ENCODE results near the gene HIBCH. TPM values are rescaled to one million over a fixed set of nuclear protein-coding genes. Genes with fewer than 3 reads are reported as not detected.
"Not testable (repeated sequence)": the region's sequence is repeated elsewhere in the genome, so short reads cannot be mapped to it uniquely, and the experiment has no call there.

The HIBCH gene
- total RNA-seq, 1 donor from 2014 or later, result 62.3 TPM

GRCh38 chr2:190308031-190308430 is 11.6 kb downstream of the HIBCH start:
- no peak for DNase-seq (ENCODE audit: low spot score)

GRCh38 chr2:190304404-190304803 is 15.2 kb downstream of the HIBCH start:
- no peak for DNase-seq (ENCODE audit: low spot score)

GRCh38 chr2:190303647-190304046 is 16.0 kb downstream of the HIBCH start:
- DNase-seq (ENCODE audit: low spot score), result no peak

GRCh38 chr2:190302052-190302451 is 17.6 kb downstream of the HIBCH start:
- DNase-seq (ENCODE audit: low spot score), result no peak

- DNase-seq (ENCODE audit: low spot score), result no peak
These were observed 18.6 kb downstream of the HIBCH start for GRCh38 chr2:190301032-190301431.

- DNase-seq (ENCODE audit: low spot score), result not testable (repeated sequence)
These were observed 21.7 kb downstream of the HIBCH start for GRCh38 chr2:190297880-190298279.

- no peak for DNase-seq (ENCODE audit: low spot score)
These were observed 35.8 kb downstream of the HIBCH start for GRCh38 chr2:190283783-190284182.

- no peak for DNase-seq (ENCODE audit: low spot score)
These were observed 38.9 kb downstream of the HIBCH start for GRCh38 chr2:190280565-190281350.

GRCh38 chr2:190279256-190280134 is 40.1 kb downstream of the HIBCH start:
- not testable (repeated sequence) for DNase-seq (ENCODE audit: low spot score)

GRCh38 chr2:190277234-190278112 is 42.2 kb downstream of the HIBCH start:
- DNase-seq (ENCODE audit: low spot score), result no peak

- DNase-seq (ENCODE audit: low spot score), result no peak
These were observed 47.2 kb downstream of the HIBCH start for GRCh38 chr2:190272457-190272842.

GRCh38 chr2:190271783-190272456 is 47.7 kb downstream of the HIBCH start:
- DNase-seq (ENCODE audit: low spot score), result no peak

- no peak for DNase-seq (ENCODE audit: low spot score)
These were observed 49.3 kb downstream of the HIBCH start for GRCh38 chr2:190270298-190270697.

GRCh38 chr2:190269699-190270098 is 49.9 kb downstream of the HIBCH start:
- not testable (repeated sequence) for DNase-seq (ENCODE audit: low spot score)

- no peak for DNase-seq (ENCODE audit: low spot score)
These were observed 52.3 kb downstream of the HIBCH start for GRCh38 chr2:190267302-190267701.

- DNase-seq (ENCODE audit: low spot score), result no peak
These were observed 53.3 kb downstream of the HIBCH start for GRCh38 chr2:190266314-190266713.

GRCh38 chr2:190261851-190262250 is 57.8 kb downstream of the HIBCH start:
- DNase-seq (ENCODE audit: low spot score), result no peak

- DNase-seq (ENCODE audit: low spot score), result no peak
These were observed 63.5 kb downstream of the HIBCH start for GRCh38 chr2:190256087-190256486.

GRCh38 chr2:190255676-190256075 is 64.0 kb downstream of the HIBCH start:
- no peak for DNase-seq (ENCODE audit: low spot score)

- no peak for DNase-seq (ENCODE audit: low spot score)
These were observed 65.4 kb downstream of the HIBCH start for GRCh38 chr2:190254063-190254850.

Measured in ureter (tissue), 1 donor.